Urinary bladder (tissue), 4 donors: ENCODE measurements around the gene DRAXIN. TPM values are rescaled to one million over a fixed set of nuclear protein-coding genes. Genes with fewer than 3 reads are reported as not detected.
"Not testable (repeated sequence)": the region's sequence is repeated elsewhere in the genome, so short reads cannot be mapped to it uniquely, and the experiment has no call there.

Experiments used
- DNase-seq: peaks from one replicate; pipeline ENCODE4 v3.0.0-alpha.2; 2015; ENCODE audit errors: extremely low spot score
- H3K27ac ChIP-seq: one replicate; pipeline ENCODE4 v1.5.1; 2013; ENCODE audit warnings: low read depth, mild to moderate bottlenecking, moderate library complexity
- H3K36me3 ChIP-seq: one replicate; pipeline ENCODE4 v1.6.1; 2013; ENCODE audit warnings: mild to moderate bottlenecking, moderate library complexity; ENCODE audit not compliant: insufficient read depth
- H3K4me1 ChIP-seq: one replicate; pipeline ENCODE4 v1.6.1; 2013; ENCODE audit warnings: mild to moderate bottlenecking, moderate library complexity; ENCODE audit not compliant: insufficient read depth
- H3K4me3 ChIP-seq: one replicate; pipeline ENCODE4 v1.5.1; 2013; ENCODE audit warnings: low read depth, low read length
- WGBS: extraction: QIAGEN DNeasy Blood & Tissue Kit; methylation state at CpG from one replicate; pipeline ENCODE4 v1.1.7; 2013; 5-methylcytosine and 5-hydroxymethylcytosine counted together
- polyA plus RNA-seq: library from polyadenylated mRNA; stranded (reverse); fragments of 200-250 nt; gene quantifications from one replicate; pipeline ENCODE4 v1.2.3, GENCODE V29; 2013
- total RNA-seq: library from RNA; depleted of rRNA; stranded (reverse); fragments of >200 nt; gene quantifications from one replicate; pipeline ENCODE4 v1.2.3, GENCODE V29; 2014
- donor health status: healthy with polysubstance abuse.
- donor health status: healthy.

The DRAXIN gene, protein sequence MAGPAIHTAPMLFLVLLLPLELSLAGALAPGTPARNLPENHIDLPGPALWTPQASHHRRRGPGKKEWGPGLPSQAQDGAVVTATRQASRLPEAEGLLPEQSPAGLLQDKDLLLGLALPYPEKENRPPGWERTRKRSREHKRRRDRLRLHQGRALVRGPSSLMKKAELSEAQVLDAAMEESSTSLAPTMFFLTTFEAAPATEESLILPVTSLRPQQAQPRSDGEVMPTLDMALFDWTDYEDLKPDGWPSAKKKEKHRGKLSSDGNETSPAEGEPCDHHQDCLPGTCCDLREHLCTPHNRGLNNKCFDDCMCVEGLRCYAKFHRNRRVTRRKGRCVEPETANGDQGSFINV
- total RNA-seq: 0.21 TPM
- 0.01 TPM for polyA plus RNA-seq

DNA sequence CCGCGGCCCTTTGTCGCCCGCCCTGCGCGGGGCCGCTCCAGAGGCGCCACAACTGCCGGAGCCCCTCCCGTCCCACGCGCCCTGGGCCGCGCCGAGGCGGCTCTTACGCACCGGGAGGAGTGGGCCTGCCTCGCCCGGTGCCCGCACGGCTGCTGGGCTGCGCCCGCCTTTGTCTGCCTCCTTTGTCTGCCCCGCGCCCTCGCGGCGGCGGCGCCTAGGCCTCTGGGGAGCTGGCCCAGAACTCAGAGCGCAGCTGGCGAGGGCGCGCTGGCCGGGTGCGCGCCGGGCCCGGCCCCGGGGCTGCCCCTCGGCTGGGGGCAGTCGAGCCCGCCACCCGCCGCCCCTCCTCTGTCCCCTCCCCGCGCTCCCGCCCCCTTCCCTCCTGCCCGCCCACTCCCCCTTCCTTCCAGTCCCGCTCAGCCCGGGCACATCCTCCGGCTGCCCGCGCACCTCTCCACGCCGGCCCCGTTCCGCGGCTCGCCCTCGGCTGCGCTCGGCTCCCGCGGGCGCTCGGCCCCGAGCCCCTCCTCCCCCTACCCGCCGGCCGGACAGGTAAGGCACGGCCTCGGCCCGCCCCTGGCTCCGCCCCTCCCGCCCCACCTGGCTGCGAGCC, at the start of gene DRAXIN:
DRAXIN (plus strand) TSS at position 409 of the 613 bp plus-strand sequence. CDS start 14,549 bp downstream, outside the sequence.
- no peak within 1 kb of the TSS for H3K27ac ChIP-seq
- WGBS: under 1% methylated on average over 74 of the region's 78 CpGs
- no peak for DNase-seq
- H3K36me3 ChIP-seq: no peaks in the 10 kb centered on the region
- H3K4me1 ChIP-seq: peaks cover 3% of the 10 kb centered on the region
- peak within 1 kb of the TSS; percentile 20 for H3K4me3 ChIP-seq

- no peak for DNase-seq
- Histone ChIP-seq H3K36me3 (no peaks in the 10 kb centered on the region), H3K4me1 (no peaks in the 10 kb centered on the region), H3K27ac (no peak overlapping the region), H3K4me3 (no peak overlapping the region)
- 58% methylated on average over 5 of the region's 5 CpGs for WGBS
Measured at GRCh38 chr1:11641776-11642305, 49.7 kb upstream of the DRAXIN start.

DNA sequence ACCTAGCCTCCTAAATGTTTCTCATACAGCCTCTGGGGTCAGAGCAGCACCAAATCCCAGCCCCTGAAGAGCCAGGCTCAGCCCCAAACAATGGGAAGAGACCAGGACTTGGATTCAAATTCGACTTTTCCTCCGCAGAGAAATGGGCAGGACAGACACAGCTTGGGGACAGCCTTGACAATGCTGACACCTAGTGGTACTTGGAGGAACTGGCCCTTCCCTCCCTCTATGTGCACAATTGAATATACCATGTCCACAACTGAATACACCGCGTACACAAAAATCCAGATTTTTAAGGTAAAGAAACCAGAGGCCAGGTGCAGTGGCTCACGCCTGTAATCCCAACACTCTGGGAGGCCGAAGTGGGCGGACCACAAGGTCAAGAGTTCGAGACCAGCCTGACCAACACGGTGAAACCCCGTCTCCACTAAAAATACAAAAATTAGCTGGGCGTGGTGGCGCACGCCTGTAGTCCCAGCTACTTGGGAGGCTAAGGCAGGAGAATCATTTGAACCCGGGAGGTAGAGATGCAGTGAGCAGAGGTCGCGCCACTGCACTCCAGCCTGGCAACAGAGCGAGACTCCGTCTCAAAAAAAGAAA, 49.0 kb upstream of the DRAXIN start:
- not testable (repeated sequence) for H3K36me3 ChIP-seq, DNase-seq, H3K27ac ChIP-seq, H3K4me1 ChIP-seq, H3K4me3 ChIP-seq
- 57% methylated on average over 18 of the region's 18 CpGs for WGBS

GRCh38 chr1:11643782-11644181, 47.7 kb upstream of the DRAXIN start:
- WGBS: 66% methylated on average over 5 of the region's 5 CpGs
- no peak for DNase-seq
- H3K27ac ChIP-seq: no peak overlapping the region
- H3K36me3 ChIP-seq: no peaks in the 10 kb centered on the region
- H3K4me1 ChIP-seq: no peaks in the 10 kb centered on the region
- H3K4me3 ChIP-seq: no peak overlapping the region

GRCh38 chr1:11645270-11645669, 46.2 kb upstream of the DRAXIN start:
- Histone ChIP-seq H3K27ac (no peak overlapping the region), H3K4me1 (no peaks in the 10 kb centered on the region), H3K36me3 (no peaks in the 10 kb centered on the region), H3K4me3 (no peak overlapping the region)
- DNase-seq: no peak
- WGBS: 91% methylated on average over 5 of the region's 5 CpGs

- Histone ChIP-seq H3K27ac (no peak overlapping the region), H3K36me3 (no peaks in the 10 kb centered on the region), H3K4me3 (no peak overlapping the region), H3K4me1 (no peaks in the 10 kb centered on the region)
- 29% methylated on average over 8 of the region's 8 CpGs for WGBS
- no peak for DNase-seq
Measured at GRCh38 chr1:11645670-11646265, 45.7 kb upstream of the DRAXIN start.

DNA sequence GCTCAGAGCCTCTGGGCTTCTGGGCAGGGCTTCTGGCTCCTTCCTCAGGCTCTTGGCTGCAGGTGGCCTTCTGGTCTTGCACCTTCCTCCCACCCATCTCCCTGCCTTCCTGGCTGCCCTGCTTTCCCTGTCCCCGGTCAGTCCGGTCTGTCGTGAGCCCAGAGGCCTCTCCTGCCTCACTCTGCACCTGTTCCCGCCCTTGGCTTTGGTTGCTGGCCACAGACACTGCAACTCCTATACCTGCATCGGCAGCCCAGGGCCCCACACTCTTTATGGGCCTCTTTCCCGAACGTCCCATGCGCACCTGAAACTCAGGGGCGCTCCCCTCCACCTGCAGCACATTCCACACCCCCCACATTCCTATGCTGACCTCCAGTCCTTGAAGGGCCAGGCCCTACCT, 45.2 kb upstream of the DRAXIN start:
- no peak for DNase-seq
- Histone ChIP-seq H3K27ac (no peak overlapping the region), H3K4me1 (no peaks in the 10 kb centered on the region), H3K36me3 (no peaks in the 10 kb centered on the region), H3K4me3 (no peak overlapping the region)
- WGBS: 86% methylated on average over 9 of the region's 9 CpGs

- no peaks in the 10 kb centered on the region for H3K4me1 ChIP-seq
- H3K36me3 ChIP-seq: no peaks in the 10 kb centered on the region
- WGBS: 79% methylated on average over 7 of the region's 7 CpGs
- no peak for DNase-seq
- H3K4me3 ChIP-seq: no peak overlapping the region
- no peak overlapping the region for H3K27ac ChIP-seq
Measured at GRCh38 chr1:11647333-11647732, 44.2 kb upstream of the DRAXIN start.

DNA sequence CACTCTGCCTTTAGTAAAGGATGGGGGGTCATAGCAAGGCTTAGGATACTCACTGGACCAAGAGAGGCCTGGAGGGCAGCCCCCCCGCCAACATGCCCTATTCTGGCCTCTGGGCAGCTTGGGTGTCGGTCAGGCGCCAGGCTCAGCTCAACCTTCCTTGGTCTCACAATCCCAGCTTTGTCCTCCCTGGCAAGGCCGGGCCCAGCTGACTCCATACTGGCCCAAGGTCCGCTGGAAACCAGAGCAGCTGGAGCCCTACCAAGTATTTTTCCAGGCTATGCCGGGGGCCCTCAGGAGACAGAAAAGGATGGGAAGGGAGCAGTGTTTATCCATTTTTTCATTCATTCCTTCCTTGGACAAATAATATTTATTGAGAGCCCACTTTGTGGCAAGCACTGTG, 43.5 kb upstream of the DRAXIN start:
- 53% methylated on average over 6 of the region's 6 CpGs for WGBS
- no peak for DNase-seq
- Histone ChIP-seq H3K4me3 (no peak overlapping the region), H3K36me3 (no peaks in the 10 kb centered on the region), H3K4me1 (no peaks in the 10 kb centered on the region), H3K27ac (no peak overlapping the region)

DNA sequence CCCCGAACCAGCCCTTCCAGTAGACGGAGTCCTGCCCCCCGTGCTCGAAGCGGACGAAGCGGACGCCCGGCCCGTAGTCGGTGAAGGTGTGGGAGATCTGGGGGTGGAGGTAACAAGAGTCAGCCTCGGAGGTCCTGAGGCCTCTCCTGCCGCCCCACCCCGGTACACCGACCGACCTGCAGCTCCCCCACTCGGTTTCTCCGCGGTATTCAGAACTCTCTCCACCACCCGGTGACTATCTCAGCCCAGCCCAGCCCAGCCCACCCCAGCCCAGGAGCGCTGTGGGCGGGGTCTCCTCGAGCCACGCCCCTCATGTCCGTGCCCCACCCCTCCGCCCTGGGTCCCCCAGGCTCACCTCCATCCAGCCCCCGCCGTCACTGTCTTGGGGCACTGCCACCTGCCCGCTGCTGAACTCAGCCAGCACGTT, 42.8 kb upstream of the DRAXIN start:
- Histone ChIP-seq H3K27ac (no peak overlapping the region), H3K4me1 (no peaks in the 10 kb centered on the region), H3K36me3 (no peaks in the 10 kb centered on the region), H3K4me3 (no peak overlapping the region)
- no peak for DNase-seq
- WGBS: 6% methylated on average over 30 of the region's 30 CpGs

GRCh38 chr1:11649237-11649623, 42.3 kb upstream of the DRAXIN start:
- H3K27ac ChIP-seq: no peak overlapping the region
- WGBS: 18% methylated on average over 9 of the region's 9 CpGs
- H3K4me1 ChIP-seq: no peaks in the 10 kb centered on the region
- no peaks in the 10 kb centered on the region for H3K36me3 ChIP-seq
- H3K4me3 ChIP-seq: no peak overlapping the region
- DNase-seq: no peak

GRCh38 chr1:11649624-11650330, 41.7 kb upstream of the DRAXIN start:
- 40% methylated on average over 21 of the region's 21 CpGs for WGBS
- Histone ChIP-seq H3K27ac (no peak overlapping the region), H3K4me3 (no peak overlapping the region), H3K36me3 (no peaks in the 10 kb centered on the region), H3K4me1 (no peaks in the 10 kb centered on the region)
- DNase-seq: no peak

- Histone ChIP-seq H3K27ac (no peak overlapping the region), H3K4me3 (no peak overlapping the region), H3K36me3 (no peaks in the 10 kb centered on the region), H3K4me1 (no peaks in the 10 kb centered on the region)
- DNase-seq: no peak
- WGBS: 10% methylated on average over 47 of the region's 47 CpGs
Measured at GRCh38 chr1:11650331-11650991, 41.0 kb upstream of the DRAXIN start.
